ENCODE measurements around the gene CD151. TPM values are rescaled to one million over a fixed set of nuclear protein-coding genes. Genes with fewer than 3 reads are reported as not detected.

CD151 gene
- total and polyA plus RNA-seq, 4 experiments from 2014 or later: 9.7 to 24.8 (median 22.1) TPM

- H3K36me3 ChIP-seq (ENCODE audit: insufficient read depth, low read length): no peaks in the 10 kb centered on the region
- Mint-ChIP-seq H3K27me3 (no peaks in the 10 kb centered on the region), H3K27ac (no peak overlapping the region), H3K4me3 (no peak overlapping the region), H3K9me3 (no peaks in the 10 kb centered on the region), H3K36me3 (peaks cover 3% of the 10 kb centered on the region in 2 donors), H3K4me1 (no peaks in the 10 kb centered on the region)
- intact Hi-C loops (cut with micrococcal nuclease): no loop called here
- H3K27me3 ChIP-seq (ENCODE audit: insufficient read depth, low read length): no peaks in the 10 kb centered on the region
- H3K9me3 ChIP-seq (ENCODE audit: control insufficient read depth in 1 of 2, low read length in 2 of 2): no peaks in the 10 kb centered on the region
- ChIA-PET POLR2A (ENCODE audit: partially characterized antibody) (interaction anchor here (0.6 kb wide), 1 partner anchor 8 kb away, joined by 3 read pairs; no protein-coding TSS in a partner anchor), CTCF (ENCODE audit: partially characterized antibody) (no interaction called here)
- no peak overlapping the region for H3K27ac ChIP-seq (ENCODE audit: low read depth, low read length)
- no peak overlapping the region for H3K4me3 ChIP-seq (ENCODE audit: low read length in 2 of 2)
- no peaks in the 10 kb centered on the region for H3K4me1 ChIP-seq (ENCODE audit: insufficient read depth, low read length)
- no peak for DNase-seq
These were observed 35.6 kb downstream of the CD151 start for GRCh38 chr11:868394-868793.

GRCh38 chr11:868802-869201, 36.0 kb downstream of the CD151 start:
- DNase-seq: no peak
- Mint-ChIP-seq H3K27me3 (no peaks in the 10 kb centered on the region), H3K4me3 (no peak overlapping the region), H3K36me3 (peaks cover 6 to 7% of the 10 kb centered on the region in 2 donors), H3K27ac (no peak overlapping the region), H3K4me1 (no peaks in the 10 kb centered on the region), H3K9me3 (no peaks in the 10 kb centered on the region)
- CTCF ChIA-PET (ENCODE audit: partially characterized antibody): no interaction called here
- H3K27me3 ChIP-seq (ENCODE audit: insufficient read depth, low read length): no peaks in the 10 kb centered on the region
- POLR2A ChIA-PET (ENCODE audit: partially characterized antibody): interaction anchor here (0.6 kb wide), 1 partner anchor 8 kb away, joined by 3 read pairs; no protein-coding TSS in a partner anchor
- no peak overlapping the region for H3K4me3 ChIP-seq (ENCODE audit: low read length in 2 of 2)
- no peaks in the 10 kb centered on the region for H3K36me3 ChIP-seq (ENCODE audit: insufficient read depth, low read length)
- H3K9me3 ChIP-seq (ENCODE audit: control insufficient read depth in 1 of 2, low read length in 2 of 2): no peaks in the 10 kb centered on the region
- intact Hi-C loops (cut with micrococcal nuclease): no loop called here
- H3K4me1 ChIP-seq (ENCODE audit: insufficient read depth, low read length): no peaks in the 10 kb centered on the region
- H3K27ac ChIP-seq (ENCODE audit: low read depth, low read length): no peak overlapping the region

- no peaks in the 10 kb centered on the region for H3K4me1 Mint-ChIP-seq
- Histone ChIP-seq H3K27me3 (ENCODE audit: insufficient read depth, low read length) (no peaks in the 10 kb centered on the region), H3K27ac (ENCODE audit: low read depth, low read length) (no peak overlapping the region), H3K4me3 (ENCODE audit: low read length in 2 of 2) (no peak overlapping the region), H3K4me1 (ENCODE audit: insufficient read depth, low read length) (no peaks in the 10 kb centered on the region), H3K36me3 (ENCODE audit: insufficient read depth, low read length) (no peaks in the 10 kb centered on the region), H3K9me3 (ENCODE audit: control insufficient read depth in 1 of 2, low read length in 2 of 2) (no peaks in the 10 kb centered on the region)
- H3K36me3 Mint-ChIP-seq: peaks cover 7 to 8% of the 10 kb centered on the region in 2 donors
- intact Hi-C loops (cut with micrococcal nuclease): no loop called here
- H3K27ac Mint-ChIP-seq: no peak overlapping the region
- no peaks in the 10 kb centered on the region for H3K27me3 Mint-ChIP-seq
- H3K9me3 Mint-ChIP-seq: no peaks in the 10 kb centered on the region
- no peak overlapping the region for H3K4me3 Mint-ChIP-seq
- ChIA-PET POLR2A (ENCODE audit: partially characterized antibody) (no interaction called here), CTCF (ENCODE audit: partially characterized antibody) (no interaction called here)
- DNase-seq: no peak
These were observed 36.8 kb downstream of the CD151 start for GRCh38 chr11:869399-870126.

- intact Hi-C loops (cut with micrococcal nuclease): no loop called here
- H3K9me3 ChIP-seq (ENCODE audit: control insufficient read depth in 1 of 2, low read length in 2 of 2): no peaks in the 10 kb centered on the region
- Mint-ChIP-seq H3K27ac (no peak overlapping the region), H3K4me1 (no peaks in the 10 kb centered on the region), H3K4me3 (no peak overlapping the region), H3K9me3 (no peaks in the 10 kb centered on the region), H3K36me3 (peaks cover 7 to 8% of the 10 kb centered on the region in 2 donors), H3K27me3 (no peaks in the 10 kb centered on the region)
- H3K4me3 ChIP-seq (ENCODE audit: low read length in 2 of 2): no peak overlapping the region
- POLR2A ChIA-PET (ENCODE audit: partially characterized antibody): no interaction called here
- no peaks in the 10 kb centered on the region for H3K4me1 ChIP-seq (ENCODE audit: insufficient read depth, low read length)
- DNase-seq: no peak
- no peaks in the 10 kb centered on the region for H3K27me3 ChIP-seq (ENCODE audit: insufficient read depth, low read length)
- no peak overlapping the region for H3K27ac ChIP-seq (ENCODE audit: low read depth, low read length)
- H3K36me3 ChIP-seq (ENCODE audit: insufficient read depth, low read length): no peaks in the 10 kb centered on the region
- CTCF ChIA-PET (ENCODE audit: partially characterized antibody): no interaction called here
These were observed 37.3 kb downstream of the CD151 start for GRCh38 chr11:870127-870413.

GRCh38 chr11:870418-870817, 37.7 kb downstream of the CD151 start:
- Mint-ChIP-seq H3K9me3 (no peaks in the 10 kb centered on the region), H3K27ac (no peak overlapping the region), H3K4me3 (no peak overlapping the region), H3K27me3 (no peaks in the 10 kb centered on the region), H3K36me3 (peaks cover 8 to 10% of the 10 kb centered on the region in 2 donors), H3K4me1 (no peaks in the 10 kb centered on the region)
- no peak overlapping the region for H3K4me3 ChIP-seq (ENCODE audit: low read length in 2 of 2)
- ChIA-PET CTCF (ENCODE audit: partially characterized antibody) (no interaction called here), POLR2A (ENCODE audit: partially characterized antibody) (no interaction called here)
- no peak for DNase-seq
- H3K27ac ChIP-seq (ENCODE audit: low read depth, low read length): no peak overlapping the region
- intact Hi-C loops (cut with micrococcal nuclease): no loop called here
- H3K4me1 ChIP-seq (ENCODE audit: insufficient read depth, low read length): no peaks in the 10 kb centered on the region
- H3K27me3 ChIP-seq (ENCODE audit: insufficient read depth, low read length): no peaks in the 10 kb centered on the region
- H3K9me3 ChIP-seq (ENCODE audit: control insufficient read depth in 1 of 2, low read length in 2 of 2): no peaks in the 10 kb centered on the region
- H3K36me3 ChIP-seq (ENCODE audit: insufficient read depth, low read length): no peaks in the 10 kb centered on the region

- intact Hi-C loops (cut with micrococcal nuclease): no loop called here
- ChIA-PET CTCF (ENCODE audit: partially characterized antibody) (interaction anchor here (0.6 kb wide), 1 partner anchor 868 kb away, joined by 3 read pairs; no protein-coding TSS in a partner anchor), POLR2A (ENCODE audit: partially characterized antibody) (no interaction called here)
These were observed 38.7 kb downstream of the CD151 start for GRCh38 chr11:871472-871871.

GRCh38 chr11:872799-873198, 40.0 kb downstream of the CD151 start:
- no peaks in the 10 kb centered on the region for H3K9me3 Mint-ChIP-seq
- POLR2A ChIA-PET (ENCODE audit: partially characterized antibody): no interaction called here

More at GRCh38 chr11:871472-871871, 38.7 kb downstream of the CD151 start:
- DNase-seq: no peak
- Mint-ChIP-seq H3K4me3 (no peak overlapping the region), H3K27me3 (no peaks in the 10 kb centered on the region), H3K4me1 (peaks cover 0 to 2% (median 0%) of the 10 kb centered on the region in 4 donors), H3K9me3 (no peaks in the 10 kb centered on the region), H3K36me3 (peaks cover 12 to 15% of the 10 kb centered on the region in 2 donors), H3K27ac (no peak overlapping the region)
- no peaks in the 10 kb centered on the region for H3K27me3 ChIP-seq (ENCODE audit: insufficient read depth, low read length)
- H3K4me3 ChIP-seq (ENCODE audit: low read length in 2 of 2): no peak overlapping the region
- H3K27ac ChIP-seq (ENCODE audit: low read depth, low read length): no peak overlapping the region
- no peaks in the 10 kb centered on the region for H3K9me3 ChIP-seq (ENCODE audit: control insufficient read depth in 1 of 2, low read length in 2 of 2)
- H3K4me1 ChIP-seq (ENCODE audit: insufficient read depth, low read length): no peaks in the 10 kb centered on the region
- no peaks in the 10 kb centered on the region for H3K36me3 ChIP-seq (ENCODE audit: insufficient read depth, low read length)

More at GRCh38 chr11:872799-873198, 40.0 kb downstream of the CD151 start:
- Histone ChIP-seq H3K9me3 (ENCODE audit: control insufficient read depth in 1 of 2, low read length in 2 of 2) (no peaks in the 10 kb centered on the region), H3K4me3 (ENCODE audit: low read length in 2 of 2) (no peak overlapping the region), H3K27me3 (ENCODE audit: insufficient read depth, low read length) (no peaks in the 10 kb centered on the region), H3K36me3 (ENCODE audit: insufficient read depth, low read length) (no peaks in the 10 kb centered on the region), H3K4me1 (ENCODE audit: insufficient read depth, low read length) (no peaks in the 10 kb centered on the region), H3K27ac (ENCODE audit: low read depth, low read length) (no peak overlapping the region)
- intact Hi-C loops (cut with micrococcal nuclease): no loop called here
- Mint-ChIP-seq H3K27ac (no peak overlapping the region), H3K4me1 (peaks cover 0 to 2% (median 0%) of the 10 kb centered on the region in 4 donors), H3K36me3 (peaks cover 12 to 18% of the 10 kb centered on the region in 2 donors), H3K4me3 (no peak overlapping the region), H3K27me3 (no peaks in the 10 kb centered on the region)
- no peak for DNase-seq
- CTCF ChIA-PET (ENCODE audit: partially characterized antibody): interaction anchor here (0.5 kb wide), 1 partner anchor 55 kb away, joined by 4 read pairs; no protein-coding TSS in a partner anchor
